Transverse colon (tissue), 4 donors: ENCODE measurements around the gene ZBTB38. TPM values are rescaled to one million over a fixed set of nuclear protein-coding genes. Genes with fewer than 3 reads are reported as not detected.

ENCODE experiments used
- DNase-seq: peaks from one replicate; pipeline ENCODE4 v3.0.0-alpha.2; 2019
- H3K27ac ChIP-seq, 4 donors: fragments of 200-600 bp; sonication (generic); 2 replicates each; pipeline ENCODE4 v1.5.1; 2016 to 2018; ENCODE audit warnings: inconsistent platforms in 4 of 4
- H3K27me3 ChIP-seq: fragments of 200-600 bp; sonication (generic); 2 replicates; pipeline ENCODE4 v1.5.1; 2017; ENCODE audit warnings: inconsistent platforms
- H3K36me3 ChIP-seq, 4 donors: fragments of 200-600 bp; sonication (generic); 2 replicates each; pipeline ENCODE4 v1.5.1; 2017 to 2019; ENCODE audit warnings: inconsistent platforms in 4 of 4
- H3K4me1 ChIP-seq, 4 donors: fragments of 200-600 bp; sonication (generic); 2 replicates each; pipeline ENCODE4 v1.5.1; 2017 to 2020; ENCODE audit warnings: inconsistent platforms in 4 of 4
- H3K4me3 ChIP-seq, 4 donors: fragments of 200-600 bp; sonication (generic); 1 replicate in 1 of 4; 2 replicates in 3 of 4; pipeline versions ENCODE4 v1.5.1 to v1.6.1; 2017 to 2019; ENCODE audit warnings: inconsistent platforms in 4 of 4
- H3K9me3 ChIP-seq, 2 donors: fragments of 200-600 bp; sonication (generic); 2 replicates each; pipeline ENCODE4 v1.5.1; 2017 to 2019; ENCODE audit warnings: inconsistent platforms in 2 of 2
- CTCF ChIP-seq, 5 experiments: fragments of 200-600 bp in 3 of 5; fragments of 450-650 bp in 2 of 5; sonication (generic) in 3 of 5; IDR thresholded peaks; 1 replicate in 2 of 5; 2 replicates in 3 of 5; pipeline ENCODE4 v1.5.1; 2016 to 2017; ENCODE audit warnings: antibody characterized with exemption in 5 of 5, inconsistent platforms in 3 of 5, mild to moderate bottlenecking in 2 of 5, moderate library complexity in 1 of 5
- EP300 ChIP-seq: sonication (generic); formaldehyde crosslinking; IDR thresholded peaks from one replicate; pipeline ENCODE4 v1.6.1; 2017; ENCODE audit warnings: antibody characterized with exemption, low read depth
- POLR2A ChIP-seq: fragments of 450-650 bp; IDR thresholded peaks from one replicate; pipeline ENCODE4 v1.6.1; 2016; ENCODE audit warnings: antibody characterized with exemption, mild to moderate bottlenecking, moderate library complexity
- POLR2AphosphoS5 ChIP-seq, 3 donors: sonication (generic); formaldehyde crosslinking; IDR thresholded peaks; one replicate each; pipeline ENCODE4 v1.6.1; 2016; ENCODE audit warnings: antibody characterized with exemption in 3 of 3
- WGBS, 2 donors: methylation state at CpG; one replicate each; pipeline ENCODE4 v1.1.5; 2018; ENCODE audit warnings: low coverage in 1 of 2; 5-methylcytosine and 5-hydroxymethylcytosine counted together
- in situ Hi-C, 4 donors: fragments of 200-750 bp; cut with MboI; loops; one replicate each; pipeline versions ENCODE4 v1.15.0 to v1.15.1; 2017; ENCODE audit warnings: low sequenced_read_pairs in 3 of 4, low pct_ligation_motif_present in 1 of 4, low pct_unique_long_range_greater_than_20kb in 1 of 4
- intact Hi-C: fragments of 100-400 bp; cut with DNase I; formaldehyde crosslinking; loops from one replicate; pipeline ENCODE4 v1.15.1; 2023; ENCODE audit warnings: low total_unique reads
- total RNA-seq, 4 donors: library from RNA; depleted of rRNA; stranded (reverse); fragments of >200 nt; gene quantifications; one replicate each; pipeline ENCODE4 v1.1.0, GENCODE V29; 2016

ZBTB38 gene
- total RNA-seq, 4 donors from 2014 or later, result 71.8 to 182 (median 169) TPM

- intact Hi-C loops (no loop called here), in situ Hi-C loops (loop anchor here in 3 of 4 donors (5.0 to 25.0 kb wide), 3 partner anchors 77 to 197 kb away; no protein-coding TSS in a partner anchor)
- H3K4me3 ChIP-seq, result no peak overlapping the region
- no peaks in the 10 kb centered on the region for H3K36me3 ChIP-seq
- peaks cover 23 to 68% (median 48%) of the 10 kb centered on the region in 4 donors for H3K4me1 ChIP-seq
- no peak for DNase-seq
- no peaks in the 10 kb centered on the region for H3K27me3 ChIP-seq
- TF ChIP-seq POLR2A, result no peak
- no peak for TF ChIP-seq EP300
- TF ChIP-seq POLR2AphosphoS5 (IDR thresholded peaks at IDR 0.05), result no peak
- no peak for TF ChIP-seq CTCF (IDR thresholded peaks at IDR 0.05)
- no peaks in the 10 kb centered on the region for H3K9me3 ChIP-seq
- H3K27ac ChIP-seq, result peak overlapping the region; percentile 88 to 95 (median 91)
- 80 to 86% methylated on average over 1 of the region's 1 CpG for WGBS, 2 donors
These were observed 3.1 kb upstream of the ZBTB38 start for GRCh38 chr3:141365201-141365600.

GRCh38 chr3:141366285-141367037, 1.8 kb upstream of the ZBTB38 start:
- Histone ChIP-seq H3K36me3 (no peaks in the 10 kb centered on the region), H3K4me3 (no peak overlapping the region), H3K27me3 (no peaks in the 10 kb centered on the region), H3K27ac (peak overlapping the region; percentile 88 to 95 (median 91)), H3K4me1 (peaks cover 23 to 56% (median 41%) of the 10 kb centered on the region in 4 donors), H3K9me3 (no peaks in the 10 kb centered on the region)
- in situ Hi-C loops, result loop anchor here in 3 of 4 donors (5.0 to 25.0 kb wide), 3 partner anchors 76 to 196 kb away; no protein-coding TSS in a partner anchor
- WGBS, 2 donors, result 20 to 36% methylated on average over 1 to 5 of the region's 5 CpGs
- DNase-seq, result peak; percentile 61
- intact Hi-C loops, result no loop called here
- TF ChIP-seq POLR2AphosphoS5 (IDR thresholded peaks at IDR 0.05) (peak in 2 of 3 donors; percentile 36 to 54), CTCF (IDR thresholded peaks at IDR 0.05) (peak in 2 of 5 experiments; percentile 30 to 33), POLR2A (no peak), EP300 (no peak)

- no peaks in the 10 kb centered on the region for H3K9me3 ChIP-seq
- 78 to 88% methylated on average over 2 to 12 of the region's 12 CpGs for WGBS, 2 donors
- in situ Hi-C loops (loop anchor here in 3 of 4 donors (5.0 to 25.0 kb wide), 3 partner anchors 75 to 195 kb away; no protein-coding TSS in a partner anchor), intact Hi-C loops (no loop called here)
- no peaks in the 10 kb centered on the region for H3K36me3 ChIP-seq
- no peak overlapping the region for H3K4me3 ChIP-seq
- TF ChIP-seq POLR2A, result no peak
- no peak for TF ChIP-seq CTCF (IDR thresholded peaks at IDR 0.05)
- TF ChIP-seq EP300, result no peak
- no peak for TF ChIP-seq POLR2AphosphoS5 (IDR thresholded peaks at IDR 0.05)
- H3K4me1 ChIP-seq, result peaks cover 23 to 55% (median 40%) of the 10 kb centered on the region in 4 donors
- no peak for DNase-seq
- H3K27ac ChIP-seq, result peak overlapping the region; percentile 88 to 95 (median 91)
- no peaks in the 10 kb centered on the region for H3K27me3 ChIP-seq
These were observed 1.1 kb upstream of the ZBTB38 start for GRCh38 chr3:141367038-141367730.
